HG03469 (cell line): ENCODE measurements around the gene MX2.
"Not testable (repeated sequence)": the region's sequence is repeated elsewhere in the genome, so short reads cannot be mapped to it uniquely, and the experiment has no call there.

Experiments
- ATAC-seq: cut with Tn5 transposase; IDR thresholded peaks from one replicate; pipeline ENCODE4 v1.9.1; 2021; ENCODE audit warnings: mild to moderate bottlenecking, moderate library complexity, moderate number of reproducible peaks; ENCODE audit not compliant: unreplicated experiment

The MX2 gene

DNA sequence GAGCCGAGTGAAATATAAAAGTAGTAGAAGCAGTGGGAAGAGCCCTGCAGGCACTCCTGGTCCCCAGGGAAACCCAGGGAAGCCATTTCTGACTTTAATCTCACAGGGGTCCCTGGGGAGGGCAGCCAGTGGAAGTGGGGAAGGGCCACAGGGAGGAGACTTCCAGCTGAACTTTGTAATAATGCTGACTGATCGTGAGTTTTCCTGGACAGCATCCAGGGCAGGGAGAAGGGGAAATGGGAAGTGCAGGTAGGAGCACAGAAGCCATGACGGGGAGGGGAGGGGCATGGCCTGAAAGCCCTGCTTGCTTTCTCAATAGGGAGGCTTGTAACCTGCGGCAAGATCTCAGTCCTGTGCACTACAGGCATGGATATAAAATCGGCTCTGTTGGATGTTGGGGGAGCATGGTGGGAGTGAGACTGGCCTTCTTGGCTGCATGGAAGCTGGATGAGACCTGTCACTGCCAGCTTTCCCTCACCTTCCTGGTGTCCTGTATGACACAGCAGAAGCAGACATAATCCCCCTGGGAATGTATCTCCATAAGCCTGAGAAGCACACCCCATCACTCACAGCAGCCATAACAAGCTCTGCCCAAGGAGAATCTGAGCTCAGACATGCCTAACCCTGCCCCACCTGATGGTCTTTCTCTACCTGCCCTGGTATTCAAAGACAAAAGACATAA, 49.1 kb downstream of the MX2 start:
- ATAC-seq, result no peak

DNA sequence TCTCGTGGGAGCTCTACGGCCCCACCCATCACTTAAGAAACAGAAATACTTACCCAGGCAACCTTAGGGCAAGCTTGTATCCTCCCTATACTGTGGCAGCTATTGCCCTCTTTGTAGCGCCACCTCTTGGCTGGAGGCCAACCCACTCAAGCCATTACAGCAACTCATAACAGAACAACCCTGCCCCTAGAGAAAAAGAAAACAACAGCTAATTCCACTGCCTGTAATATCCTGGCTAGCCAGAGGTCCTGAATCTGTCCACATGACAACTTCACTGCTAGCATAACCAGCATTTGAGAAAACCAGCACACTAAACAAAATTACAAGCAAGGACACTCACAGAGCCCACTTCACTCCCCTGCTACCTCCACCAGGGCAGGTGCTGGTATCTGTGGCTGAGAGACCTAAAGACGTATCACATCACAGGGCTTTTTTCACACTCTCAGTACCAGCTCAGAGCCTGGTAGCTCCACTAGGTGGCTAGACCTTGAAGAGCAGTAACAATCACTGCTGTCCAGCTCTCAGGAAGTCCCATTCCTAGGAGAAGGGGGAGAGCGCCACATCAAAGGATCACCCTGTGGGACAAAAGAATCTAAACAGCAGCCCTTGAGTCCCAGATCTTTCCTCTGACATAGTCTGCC, 49.7 kb downstream of the MX2 start:
- ATAC-seq, result no peak

DNA sequence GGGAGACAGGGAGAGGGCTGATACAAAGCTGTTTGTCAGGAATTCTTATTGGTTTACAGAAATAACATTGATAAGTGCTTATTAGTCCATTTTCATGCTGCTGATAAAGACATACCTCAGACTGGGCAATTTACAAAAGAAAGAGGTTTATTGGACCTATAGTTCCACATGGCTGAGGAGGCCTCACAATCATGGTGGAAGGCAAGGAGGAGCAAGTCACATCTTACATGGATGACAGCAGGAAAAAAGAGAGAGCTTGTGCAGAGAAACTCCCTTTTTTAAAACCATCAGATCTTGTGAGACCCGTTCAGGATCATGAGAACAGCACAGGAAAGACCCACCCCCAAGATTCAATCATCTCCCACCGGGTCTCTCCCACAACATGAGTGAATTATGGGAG, 55.7 kb downstream of the MX2 start:
- ATAC-seq, result not testable (repeated sequence)

DNA sequence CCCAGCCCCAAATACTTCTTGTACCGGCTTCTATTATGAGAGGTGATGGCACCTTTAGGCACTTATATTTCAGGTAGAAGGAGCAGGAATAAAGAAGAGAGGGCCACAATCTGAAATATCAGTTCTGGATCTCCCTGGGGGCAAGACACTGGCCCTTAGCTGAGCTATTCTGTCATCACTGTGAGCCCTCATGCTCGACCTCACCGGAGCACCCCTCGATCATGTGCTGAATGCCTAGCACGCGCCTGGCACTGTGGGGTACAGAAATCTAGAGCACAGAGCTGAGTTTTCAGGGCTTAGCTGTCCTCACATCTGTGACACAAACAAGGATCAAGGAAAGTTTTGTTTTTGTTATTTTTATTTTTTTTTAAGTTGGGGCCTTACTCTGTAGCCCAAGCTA, 56.6 kb downstream of the MX2 start:
- no peak for ATAC-seq

DNA sequence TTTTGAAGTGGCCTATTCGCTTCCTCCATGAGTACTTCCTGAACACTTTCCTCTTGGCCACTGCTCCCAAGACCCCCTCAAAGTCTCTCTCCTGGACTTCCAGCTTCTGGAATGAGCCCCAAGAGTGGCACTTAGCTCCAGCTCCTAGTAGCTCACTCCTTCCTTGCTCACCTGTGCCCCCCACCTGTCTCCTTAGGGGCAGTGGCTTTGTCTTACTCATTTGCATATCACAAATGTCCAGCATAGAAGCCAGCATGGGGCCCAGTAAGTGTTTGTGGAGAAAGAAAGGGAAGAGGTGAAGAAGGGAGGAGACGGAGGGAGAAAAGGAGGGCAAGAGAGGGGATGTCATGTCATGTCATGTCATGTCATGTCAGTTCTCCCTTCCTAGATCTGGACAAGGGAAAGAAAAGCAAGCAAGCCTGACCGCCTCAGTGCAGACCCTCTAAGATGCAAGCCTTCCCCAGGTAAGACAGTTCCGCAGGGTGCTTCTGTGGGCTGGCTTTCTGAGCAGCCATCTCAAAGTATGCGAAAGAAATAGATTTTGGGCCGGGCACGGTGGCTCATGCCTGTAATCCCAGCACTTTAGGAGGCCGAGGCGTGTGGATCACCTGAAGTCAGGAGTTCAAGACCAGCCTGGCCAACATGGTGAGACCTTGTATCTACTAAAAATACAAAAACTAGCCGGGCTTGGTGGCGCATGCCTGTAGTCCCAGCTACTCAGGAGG, 57.3 kb downstream of the MX2 start:
- no peak for ATAC-seq

DNA sequence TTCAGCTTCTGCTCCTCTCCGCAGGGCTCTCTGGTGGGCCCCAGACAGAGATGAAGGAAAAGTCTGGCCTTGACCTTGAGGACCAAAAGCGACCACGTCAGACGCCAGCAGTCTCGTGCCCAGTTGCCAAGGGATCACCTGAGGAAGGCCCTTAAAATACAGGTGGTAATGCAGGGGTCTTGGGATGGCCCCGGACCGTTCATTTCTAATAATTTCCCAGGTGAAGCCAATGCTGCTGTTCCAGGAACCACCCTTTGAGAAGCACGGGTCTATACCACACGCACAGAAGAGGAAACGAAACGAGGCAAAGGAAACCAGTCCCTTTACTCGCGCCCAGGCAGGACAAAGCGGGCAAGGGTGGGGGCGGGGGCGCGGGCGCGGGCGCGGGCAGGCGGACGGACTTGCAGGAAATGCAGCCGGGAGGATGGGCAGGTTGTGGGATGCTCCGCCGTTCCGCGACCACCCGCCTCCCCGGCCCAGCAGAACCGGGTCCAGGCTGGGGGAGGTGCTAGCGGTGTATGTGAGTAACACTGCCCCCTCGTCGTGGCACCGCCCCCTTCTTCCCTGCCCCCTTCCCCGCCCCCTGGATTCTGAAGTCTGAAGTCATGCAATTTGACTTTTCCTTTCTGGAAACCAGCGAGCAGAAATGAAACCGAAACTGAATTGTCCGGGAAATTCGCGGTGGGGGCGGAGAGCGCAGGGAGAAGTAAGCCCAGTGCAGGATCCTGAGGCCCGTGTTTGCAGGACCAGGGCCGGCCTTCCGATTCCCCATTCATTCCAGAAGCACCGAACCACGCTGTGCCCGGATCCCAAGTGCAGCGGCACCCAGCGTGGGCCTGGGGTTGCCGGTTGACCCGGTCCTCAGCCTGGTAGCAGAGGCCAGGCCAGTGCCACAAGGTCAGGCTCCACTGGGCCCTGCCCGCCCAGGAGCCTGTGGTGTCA, 58.4 kb downstream of the MX2 start:
- no peak for ATAC-seq

DNA sequence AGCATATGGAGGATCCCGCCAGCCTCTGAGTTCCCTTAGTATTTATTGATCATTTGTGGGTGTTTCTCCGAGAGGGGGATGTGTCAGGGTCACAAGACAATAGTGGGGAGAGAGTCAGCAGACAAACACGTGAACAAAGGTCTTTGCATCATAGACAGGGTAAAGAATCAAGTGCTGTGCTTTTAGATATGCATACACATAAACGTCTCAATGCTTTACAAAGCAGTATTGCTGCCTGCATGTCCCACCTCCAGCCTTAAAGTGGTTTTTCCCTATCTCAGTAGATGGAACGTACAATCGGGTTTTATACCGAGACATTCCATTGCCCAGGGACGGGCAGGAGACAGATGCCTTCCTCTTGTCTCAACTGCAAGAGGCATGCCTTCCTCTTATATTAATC, 59.2 kb downstream of the MX2 start:
- not testable (repeated sequence) for ATAC-seq

DNA sequence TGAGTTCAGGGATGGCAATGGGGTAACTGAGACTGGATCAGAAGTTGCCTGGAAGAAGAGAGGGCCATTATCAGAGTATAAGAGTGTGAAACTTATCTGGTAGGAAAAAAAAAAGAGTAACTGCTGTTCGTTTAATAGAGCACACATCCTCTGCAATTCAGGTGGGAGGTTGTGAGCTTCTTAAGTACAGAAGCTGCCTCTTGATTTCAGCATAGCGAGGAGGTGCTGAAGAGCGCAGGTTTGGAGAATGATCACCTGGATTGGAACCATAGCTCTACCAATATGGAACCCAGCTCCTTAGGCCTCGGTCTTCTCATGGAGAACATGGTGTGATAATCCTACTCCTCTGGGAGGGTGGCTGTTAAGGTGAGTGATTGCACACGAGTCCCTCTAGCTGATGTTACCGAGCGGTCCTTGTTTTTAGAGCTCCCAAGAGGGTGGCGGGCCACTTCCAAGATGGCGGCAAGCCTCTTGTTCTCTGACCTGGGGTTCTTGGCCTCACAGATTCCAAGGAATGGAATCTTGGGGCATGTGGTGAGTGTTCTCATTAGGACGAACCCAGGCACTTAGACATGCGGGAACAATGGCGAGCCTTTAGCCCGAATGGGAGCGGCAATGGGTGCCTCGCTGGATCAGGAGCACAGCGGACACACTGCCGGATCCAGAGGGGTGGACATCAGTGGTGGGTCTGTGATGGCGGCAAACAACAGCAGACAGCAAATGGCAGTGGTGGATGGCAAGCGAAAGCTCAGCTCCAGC, 60.9 kb downstream of the MX2 start:
- ATAC-seq, result no peak

DNA sequence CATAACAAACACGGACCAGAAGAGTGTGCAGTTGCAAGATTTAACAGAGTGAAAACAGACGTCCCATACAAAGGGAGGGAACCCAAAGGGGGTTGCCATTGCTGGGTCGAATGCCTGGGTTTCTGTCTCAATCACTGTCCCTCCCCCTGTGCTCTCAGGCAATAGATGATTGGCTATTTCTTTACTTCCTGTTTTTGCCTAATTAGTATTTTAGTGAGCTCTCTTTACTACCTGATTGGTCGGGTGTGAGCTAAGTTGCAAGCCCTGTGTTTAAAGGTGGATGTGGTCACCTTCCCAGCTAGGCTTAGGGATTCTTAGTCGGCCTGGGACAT, 61.4 kb downstream of the MX2 start:
- ATAC-seq, result not testable (repeated sequence)

DNA sequence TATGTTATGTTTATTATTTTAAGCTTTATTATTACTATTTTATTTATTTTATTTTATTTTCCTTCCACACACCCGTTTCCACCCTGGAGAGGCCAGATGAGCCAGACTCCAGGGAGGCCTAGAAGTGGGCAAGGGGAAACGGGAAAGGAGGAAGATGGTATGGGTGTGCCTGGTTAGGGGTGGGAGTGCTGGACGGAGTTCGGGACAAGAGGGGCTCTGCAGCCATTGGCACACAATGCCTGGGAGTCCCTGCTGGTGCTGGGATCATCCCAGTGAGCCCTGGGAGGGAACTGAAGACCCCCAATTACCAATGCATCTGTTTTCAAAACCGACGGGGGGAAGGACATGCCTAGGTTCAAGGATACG, 63.7 kb downstream of the MX2 start:
- ATAC-seq, result no peak

DNA sequence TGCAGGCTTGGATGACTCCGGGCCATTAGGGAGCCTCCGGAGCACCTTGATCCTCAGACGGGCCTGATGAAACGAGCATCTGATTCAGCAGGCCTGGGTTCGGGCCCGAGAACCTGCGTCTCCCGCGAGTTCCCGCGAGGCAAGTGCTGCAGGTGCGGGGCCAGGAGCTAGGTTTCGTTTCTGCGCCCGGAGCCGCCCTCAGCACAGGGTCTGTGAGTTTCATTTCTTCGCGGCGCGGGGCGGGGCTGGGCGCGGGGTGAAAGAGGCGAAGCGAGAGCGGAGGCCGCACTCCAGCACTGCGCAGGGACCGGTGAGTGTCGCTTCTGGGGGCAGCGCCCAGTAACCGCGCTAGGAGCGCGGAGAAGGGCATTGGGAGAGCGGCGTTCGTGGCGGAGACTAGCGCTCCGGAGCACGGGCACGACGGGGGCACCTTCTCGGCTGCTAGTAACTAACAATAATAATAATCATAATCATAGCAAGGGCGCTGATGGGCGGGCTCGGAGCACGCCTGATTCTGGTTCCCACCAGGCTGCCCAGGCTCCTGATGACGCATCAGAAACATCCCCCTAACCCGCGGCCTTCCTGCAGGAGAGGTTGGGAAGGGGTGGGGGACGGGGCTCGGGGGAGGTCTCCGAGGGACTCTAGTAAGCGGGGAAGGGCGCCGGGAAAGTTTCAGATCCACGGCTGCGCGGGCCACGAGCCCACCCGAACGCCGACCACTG, 64.3 kb downstream of the MX2 start, which contains the start of gene MX1:
MX1 (plus strand) TSS at position 286 of the 722 bp plus-strand sequence. CDS start 5,832 bp downstream, outside the sequence.
- peak; percentile 73 for ATAC-seq

DNA sequence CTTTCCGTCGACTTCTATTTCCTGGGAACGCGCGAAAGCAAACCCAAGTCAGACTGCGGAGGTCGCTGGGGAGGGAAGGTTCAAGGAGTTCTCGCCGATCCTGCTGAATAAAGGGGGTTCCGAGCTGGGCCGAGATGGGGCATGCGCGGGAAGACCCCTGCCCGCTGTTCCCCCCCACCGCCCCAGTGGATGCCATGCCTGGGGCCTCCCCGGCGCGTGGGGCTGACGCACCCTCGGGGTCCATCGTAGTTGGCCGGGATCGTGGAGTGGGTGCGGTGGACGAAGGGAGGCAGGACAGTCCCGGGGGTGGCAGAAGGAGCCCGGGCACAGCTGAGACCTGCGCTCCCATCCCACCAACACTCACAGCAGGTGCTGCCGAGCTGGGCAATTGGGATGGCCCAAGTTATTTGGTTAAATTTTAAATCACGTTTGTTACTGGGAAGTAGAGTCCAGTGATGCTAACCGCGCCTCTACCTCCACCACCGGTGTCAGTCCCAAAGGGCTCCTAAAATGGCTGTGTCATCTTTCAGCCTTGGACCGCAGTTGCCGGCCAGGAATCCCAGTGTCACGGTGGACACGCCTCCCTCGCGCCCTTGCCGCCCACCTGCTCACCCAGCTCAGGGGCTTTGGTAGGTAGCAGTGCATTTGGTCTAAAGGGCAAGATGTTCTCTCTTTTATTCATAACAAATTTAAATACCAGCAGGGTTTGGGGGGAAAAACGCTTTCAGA, 65.0 kb downstream of the MX2 start:
- no peak for ATAC-seq

DNA sequence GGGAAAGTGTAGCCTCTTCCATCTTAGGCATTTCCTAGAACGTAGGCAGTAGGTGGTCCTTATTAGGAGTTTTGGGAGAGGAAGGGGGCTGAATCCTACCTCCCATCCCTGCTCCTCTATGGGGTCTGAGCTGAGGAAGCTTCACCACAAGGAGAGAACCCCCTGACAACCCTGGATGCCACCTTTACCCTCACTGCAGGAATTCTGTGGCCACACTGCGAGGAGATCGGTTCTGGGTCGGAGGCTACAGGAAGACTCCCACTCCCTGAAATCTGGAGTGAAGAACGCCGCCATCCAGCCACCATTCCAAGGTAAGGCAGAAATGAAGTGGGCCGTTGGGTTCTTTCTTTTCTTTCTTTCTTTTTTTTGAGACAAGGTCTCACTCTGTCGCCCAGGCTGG, 65.7 kb downstream of the MX2 start:
- ATAC-seq, result no peak

DNA sequence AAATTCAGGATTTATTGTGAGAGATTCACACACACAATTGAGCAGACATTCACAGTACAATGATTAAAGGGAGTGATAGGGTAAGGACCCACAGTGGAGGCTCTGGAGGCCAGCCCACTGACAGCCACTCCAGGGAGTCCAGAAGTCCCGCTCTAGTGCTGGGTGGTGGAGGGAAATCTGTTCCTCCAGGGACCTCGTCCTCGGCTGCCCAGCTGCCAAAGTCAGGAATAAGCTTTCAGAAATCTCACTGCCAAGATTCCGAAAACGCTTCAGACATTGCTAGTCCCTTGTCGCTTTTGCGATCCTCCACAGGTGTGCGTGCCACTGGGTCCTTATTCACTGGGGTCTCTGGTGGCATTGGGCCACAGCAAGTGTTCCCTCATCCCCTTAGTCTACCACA, 66.5 kb downstream of the MX2 start:
- ATAC-seq, result no peak

DNA sequence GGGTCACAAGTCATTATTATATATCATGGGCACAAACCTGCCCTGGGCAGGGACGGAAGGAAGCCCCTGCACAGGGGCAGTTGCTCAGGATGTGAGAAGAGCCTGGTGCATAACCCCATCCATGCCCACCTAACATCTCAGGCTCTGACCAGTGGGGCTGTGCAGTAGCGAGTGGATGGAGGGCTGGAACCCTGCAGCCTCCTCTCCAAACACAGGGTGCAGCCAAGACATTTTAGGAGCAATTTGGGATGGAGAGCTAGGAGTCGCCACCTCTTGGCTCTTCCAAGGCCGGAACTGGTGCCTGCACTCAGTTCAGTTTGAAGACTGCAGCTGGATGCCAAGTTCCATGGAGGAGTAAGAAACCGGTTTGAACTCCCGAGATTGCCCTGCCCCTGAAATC, 67.0 kb downstream of the MX2 start:
- ATAC-seq, result no peak

DNA sequence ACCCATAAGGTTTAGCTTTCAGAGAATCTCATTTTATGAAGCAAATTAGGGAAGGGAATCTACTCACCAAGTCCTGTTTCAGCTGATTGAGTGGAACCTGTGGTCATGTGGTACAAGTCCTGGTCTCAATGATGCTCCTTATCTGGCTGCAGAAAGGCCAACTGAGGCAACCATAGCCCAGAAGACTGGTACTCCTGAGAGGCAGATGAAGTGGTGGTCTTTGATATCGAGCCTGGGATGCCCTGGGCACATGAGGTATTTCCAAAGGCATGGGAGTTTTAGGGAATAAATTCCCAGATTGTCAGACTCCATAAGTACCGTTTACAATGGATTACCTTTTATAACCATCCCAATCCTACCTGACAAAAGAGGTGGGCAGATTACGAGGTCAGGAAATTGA, 67.5 kb downstream of the MX2 start:
- no peak for ATAC-seq

DNA sequence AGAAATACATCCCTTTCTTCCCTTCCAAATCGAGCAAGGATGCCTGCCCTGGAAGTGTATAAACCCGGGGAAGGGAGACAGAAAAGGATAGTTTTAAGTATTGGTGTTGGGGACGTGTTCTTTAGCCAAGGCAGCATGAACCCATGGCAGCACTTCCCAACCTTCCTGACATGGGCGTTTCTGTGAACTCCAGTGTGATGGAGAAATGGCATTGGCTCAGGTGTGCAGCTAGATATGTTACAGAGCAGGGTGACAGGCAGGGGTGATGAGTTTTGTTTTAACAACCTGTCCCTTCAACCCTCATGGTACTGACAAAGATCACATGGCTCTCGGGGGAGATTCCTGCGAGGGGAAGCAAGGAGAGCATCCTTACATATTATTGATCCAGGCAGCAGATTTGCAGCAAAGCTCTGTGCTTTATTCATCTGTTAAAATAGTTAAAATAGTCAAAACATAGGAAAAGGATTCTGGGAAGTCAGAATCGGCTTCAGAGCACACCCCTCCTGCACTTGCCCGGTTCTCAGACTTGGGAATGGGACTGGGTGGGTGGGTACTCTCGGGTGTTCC, 68.2 kb downstream of the MX2 start:
- no peak for ATAC-seq

DNA sequence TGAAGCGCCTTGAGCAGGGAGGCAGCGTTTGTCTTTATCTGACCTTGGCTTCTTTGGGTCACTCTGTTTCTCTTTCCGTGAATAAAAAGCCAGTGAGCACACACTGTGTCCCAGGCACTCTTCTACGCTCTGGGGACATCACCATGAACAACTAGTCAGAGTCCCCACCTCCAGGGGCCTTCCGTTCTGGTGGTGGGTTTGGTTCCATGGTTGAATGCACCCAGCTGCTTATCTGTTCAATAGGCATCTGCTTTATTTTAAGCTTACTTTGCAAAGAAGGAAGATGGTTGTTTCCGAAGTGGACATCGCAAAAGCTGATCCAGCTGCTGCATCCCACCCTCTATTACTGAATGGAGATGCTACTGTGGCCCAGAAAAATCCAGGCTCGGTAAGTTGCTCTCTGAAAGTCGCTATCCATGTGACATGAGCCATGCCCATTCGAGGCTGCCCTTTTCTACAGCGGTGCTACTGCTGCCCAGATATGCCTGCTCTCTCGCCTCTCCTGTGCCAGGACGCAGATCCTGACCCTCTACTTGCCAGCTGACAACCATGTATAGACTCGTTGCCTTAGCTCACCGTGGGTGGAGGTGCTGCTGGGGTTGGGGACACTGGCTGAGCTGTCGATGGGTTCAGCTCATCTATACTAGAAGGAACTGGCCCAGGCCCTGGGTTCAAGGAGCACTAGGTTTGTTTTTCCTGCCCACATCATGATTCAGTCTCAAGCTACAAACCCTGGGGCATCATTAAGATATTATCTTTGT, 70.1 kb downstream of the MX2 start:
- ATAC-seq, result peak; percentile 67
